H7 (cell line): Measurements from ENCODE around the gene AKT1. TPM values are rescaled to one million over a fixed set of nuclear protein-coding genes. Genes with fewer than 3 reads are reported as not detected.

ENCODE experiments used
- DNase-seq: peaks from one replicate; pipeline ENCODE4 v3.0.0; 2012
- H3K27me3 ChIP-seq: 2 replicates; pipeline ENCODE4 v1.6.0; 2011; ENCODE audit warnings: mild to moderate bottlenecking, low read length; ENCODE audit not compliant: control insufficient read depth, insufficient read depth
- H3K36me3 ChIP-seq: replicated peaks from 2 replicates; pipeline ENCODE4 v1.5.1; 2011; ENCODE audit warnings: low read length; ENCODE audit not compliant: control insufficient read depth, insufficient read depth
- H3K4me3 ChIP-seq: 2 replicates; pipeline ENCODE4 v1.5.1; 2011; ENCODE audit warnings: low read depth, mild to moderate bottlenecking, control low read depth, low read length, moderate library complexity; ENCODE audit not compliant: insufficient read depth
- total RNA-seq: library from RNA; depleted of rRNA; stranded (reverse); fragments of >200 nt; shearing (Covaris generic); gene quantifications from 2 replicates; pipeline ENCODE4 v1.2.3, GENCODE V29; 2014

Gene AKT1
- total RNA-seq, 1 experiment from 2014 or later = 165 TPM

DNA sequence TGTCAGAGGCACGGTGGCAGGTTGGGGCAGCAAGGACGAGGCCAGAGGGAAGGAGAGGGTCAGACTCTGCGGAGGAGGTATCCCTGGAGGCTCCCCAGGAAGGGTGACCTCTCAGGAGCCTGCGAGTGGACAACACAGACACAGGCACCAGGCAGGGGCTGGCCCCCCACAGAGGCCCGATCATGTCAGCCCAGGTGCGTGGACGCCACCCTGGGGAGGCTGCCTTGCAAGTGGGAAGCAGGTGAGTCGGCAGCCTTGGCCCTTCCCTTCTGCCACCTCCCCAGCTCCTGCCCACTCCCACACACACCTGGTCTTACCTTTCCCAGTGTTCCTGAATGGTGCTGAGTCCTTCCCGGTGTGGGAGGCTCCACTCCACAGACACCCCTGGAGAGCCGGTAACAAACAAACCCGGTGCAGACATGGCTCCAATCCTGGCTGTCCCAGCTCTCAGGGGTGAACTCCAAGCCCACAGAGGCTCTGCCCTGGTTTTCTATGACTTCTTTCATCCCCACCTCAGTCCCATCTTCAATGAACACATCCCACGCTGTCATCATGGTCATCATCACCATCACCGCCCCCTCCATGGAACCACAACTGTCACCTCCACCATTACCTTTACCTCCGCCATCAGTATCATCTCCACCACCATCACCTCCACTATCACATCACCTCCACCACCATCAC, 10.5 kb upstream of the AKT1 start:
- Histone ChIP-seq H3K36me3 (no peaks in the 10 kb centered on the region), H3K27me3 (peaks cover 15% of the 10 kb centered on the region), H3K4me3 (no peak overlapping the region)
- DNase-seq = no peak

- Histone ChIP-seq H3K36me3 (no peaks in the 10 kb centered on the region), H3K4me3 (no peak overlapping the region), H3K27me3 (peaks cover 18% of the 10 kb centered on the region)
- no peak for DNase-seq
Observed at GRCh38 chr14:104805326-104805678, 9.8 kb upstream of the AKT1 start.

DNA sequence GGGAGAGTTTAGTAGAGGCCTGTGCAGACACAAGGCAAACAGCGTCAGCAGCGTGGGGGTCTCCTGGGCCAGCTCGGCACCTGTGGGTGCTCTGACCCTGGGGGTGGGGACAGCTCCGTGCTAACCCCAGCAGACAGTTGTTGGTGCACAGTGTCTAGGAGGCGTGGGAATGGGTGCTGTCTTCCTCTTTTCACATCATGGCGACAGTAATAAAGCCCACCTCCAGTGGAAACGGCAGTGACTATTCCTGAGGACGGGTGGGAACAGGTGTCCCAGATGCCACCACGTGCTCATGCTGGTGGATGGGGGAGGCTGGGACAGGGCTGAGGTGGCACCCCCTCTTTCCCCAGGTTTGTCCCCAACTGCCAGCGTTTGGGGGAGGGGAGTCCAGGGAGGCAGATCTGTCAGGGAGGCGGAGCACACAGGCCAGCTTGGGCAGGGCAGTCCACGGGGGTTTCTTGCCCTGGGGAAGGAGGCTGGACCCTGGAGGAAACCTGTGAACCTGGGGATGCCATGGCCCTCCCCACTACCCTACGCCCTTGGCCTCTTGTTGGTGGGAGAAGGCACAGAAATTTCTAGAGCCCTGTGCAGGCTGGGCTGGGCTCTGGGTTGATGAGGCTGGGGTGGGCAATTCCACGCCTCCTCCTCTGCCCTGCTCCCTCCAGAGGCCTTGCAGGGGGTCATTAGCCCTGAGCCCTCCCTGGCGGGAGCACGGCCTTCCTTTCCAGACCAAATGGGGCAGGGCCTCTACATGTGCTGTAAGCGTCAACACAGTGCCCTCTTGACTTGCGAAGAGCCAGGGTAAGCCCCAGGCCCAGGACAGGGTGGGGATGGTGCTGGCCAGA, 9.2 kb upstream of the AKT1 start:
- Histone ChIP-seq H3K27me3 (peaks cover 18% of the 10 kb centered on the region), H3K36me3 (no peaks in the 10 kb centered on the region), H3K4me3 (no peak overlapping the region)
- DNase-seq = no peak

- H3K4me3 ChIP-seq = no peak overlapping the region
- H3K36me3 ChIP-seq = no peaks in the 10 kb centered on the region
- peaks cover 18% of the 10 kb centered on the region for H3K27me3 ChIP-seq
- DNase-seq = no peak
Observed at GRCh38 chr14:104803912-104804410, 8.4 kb upstream of the AKT1 start.

- no peak overlapping the region for H3K4me3 ChIP-seq
- no peaks in the 10 kb centered on the region for H3K36me3 ChIP-seq
- H3K27me3 ChIP-seq = peaks cover 21% of the 10 kb centered on the region
- DNase-seq = no peak
Observed at GRCh38 chr14:104803280-104803911, 7.8 kb upstream of the AKT1 start.

- H3K4me3 ChIP-seq = no peak overlapping the region
- no peaks in the 10 kb centered on the region for H3K36me3 ChIP-seq
- H3K27me3 ChIP-seq = peaks cover 28% of the 10 kb centered on the region
- DNase-seq = no peak
Observed at GRCh38 chr14:104802394-104803184, 7.0 kb upstream of the AKT1 start.

GRCh38 chr14:104801520-104802393, 6.2 kb upstream of the AKT1 start:
- H3K36me3 ChIP-seq = no peaks in the 10 kb centered on the region
- peak overlapping the region; percentile 71 for H3K4me3 ChIP-seq
- no peak for DNase-seq
- peaks cover 34% of the 10 kb centered on the region for H3K27me3 ChIP-seq

GRCh38 chr14:104800771-104801519, 5.4 kb upstream of the AKT1 start, which contains the start of gene ZBTB42:
ZBTB42 (plus strand) TSS chr14:104801101; CDS start chr14:104801198, 97 bp downstream.
- peaks cover 39% of the 10 kb centered on the region for H3K27me3 ChIP-seq
- DNase-seq = peak; percentile 94

DNA sequence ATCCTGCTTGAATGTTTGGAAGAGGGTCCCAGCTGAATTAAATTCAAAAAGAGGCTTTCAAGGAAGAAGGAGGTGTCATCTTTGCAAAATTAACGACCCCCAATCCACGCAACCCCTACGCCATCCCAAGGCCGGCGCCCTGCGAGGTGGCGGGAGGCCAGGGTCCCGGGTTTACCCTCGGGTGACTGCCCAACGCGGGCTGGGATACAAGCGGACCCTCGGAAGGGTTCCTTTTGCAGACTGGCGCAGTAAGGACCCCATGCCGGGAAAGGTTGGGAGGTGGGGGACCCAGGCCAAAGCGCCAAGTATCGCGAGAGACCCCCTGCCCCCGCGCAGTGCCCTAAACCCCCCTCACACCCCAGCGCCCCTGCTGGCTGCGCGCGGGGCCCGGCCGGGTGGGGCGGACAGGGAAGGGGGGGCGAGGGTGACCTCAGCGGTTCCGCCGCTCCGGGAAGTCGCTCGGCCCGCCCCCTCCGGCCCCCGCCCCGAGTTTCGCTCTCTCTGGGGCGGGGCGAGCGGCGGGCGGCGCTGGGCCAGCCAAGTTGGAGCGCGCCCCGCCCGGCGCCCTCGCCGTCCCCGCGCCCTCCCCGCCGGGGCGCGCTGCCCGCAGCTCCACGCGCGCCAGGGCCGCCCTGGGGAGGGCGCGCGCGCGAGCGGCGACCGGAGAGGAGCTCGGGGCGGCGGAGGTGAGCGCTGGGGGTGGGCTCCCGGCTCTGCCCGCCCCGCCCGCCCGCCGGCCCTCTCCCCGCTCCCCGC, 4.6 kb upstream of the AKT1 start:
- Histone ChIP-seq H3K27me3 (peaks cover 39% of the 10 kb centered on the region), H3K36me3 (no peaks in the 10 kb centered on the region), H3K4me3 (peak overlapping the region; percentile 71)
- DNase-seq = peak; percentile 97

More at GRCh38 chr14:104800771-104801519, 5.4 kb upstream of the AKT1 start, which contains the start of gene ZBTB42:
- Histone ChIP-seq H3K4me3 (peak within 1 kb of the TSS; percentile 71), H3K36me3 (no peaks in the 10 kb centered on the region)

DNA sequence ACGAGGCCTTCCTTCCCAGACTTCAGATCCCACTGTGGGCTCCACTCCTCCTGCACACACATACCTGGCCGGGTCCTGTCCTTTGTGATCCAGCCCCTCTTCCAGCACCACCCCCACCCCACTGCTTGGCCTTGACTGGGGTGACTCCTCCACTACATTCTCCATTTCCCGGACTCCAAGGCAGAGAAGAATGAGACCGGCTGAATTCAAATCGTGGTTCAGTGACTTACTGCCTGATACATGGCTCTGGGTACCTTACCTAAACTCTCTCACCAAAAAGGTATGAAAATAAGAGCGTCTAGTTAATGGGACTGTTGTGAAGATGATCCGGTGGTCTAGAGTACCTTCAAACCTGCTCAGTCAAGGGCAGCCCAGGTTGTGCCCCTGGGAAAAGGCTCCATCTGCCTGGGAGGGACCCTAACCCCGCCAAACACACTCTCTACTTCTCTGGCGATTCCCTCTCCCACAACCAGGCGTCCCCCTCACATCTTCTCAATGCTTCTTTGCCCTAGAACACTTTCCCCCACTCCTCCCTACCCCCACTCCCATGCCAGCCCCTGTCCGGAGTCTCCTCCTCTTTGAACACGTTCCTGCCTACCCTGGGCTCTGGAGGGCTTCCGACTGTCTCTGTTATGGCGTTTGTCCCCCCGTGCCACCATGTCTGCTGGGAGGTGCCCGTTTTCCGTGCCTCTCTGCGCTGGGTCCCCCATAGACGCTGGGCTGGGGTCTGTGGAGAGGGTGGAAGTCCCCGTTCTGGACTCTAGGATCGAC, 3.9 kb upstream of the AKT1 start:
- Histone ChIP-seq H3K27me3 (peaks cover 39% of the 10 kb centered on the region), H3K4me3 (peak overlapping the region; percentile 71), H3K36me3 (no peaks in the 10 kb centered on the region)
- peak; percentile 96 for DNase-seq

- peaks cover 39% of the 10 kb centered on the region for H3K27me3 ChIP-seq
- no peak overlapping the region for H3K4me3 ChIP-seq
Observed at GRCh38 chr14:104798300-104799243, 3.0 kb upstream of the AKT1 start.

More at GRCh38 chr14:104798300-104799243, 3.0 kb upstream of the AKT1 start:
- H3K36me3 ChIP-seq = no peaks in the 10 kb centered on the region
- no peak for DNase-seq
